GM21367 (cell line): ENCODE data around the gene UTP14A.

Source experiments
- ATAC-seq: cut with Tn5 transposase; IDR thresholded peaks from one replicate; pipeline ENCODE4 v1.9.1; 2021; ENCODE audit not compliant: unreplicated experiment

The UTP14A gene

GRCh38 chrX:129940721-129941120, 34.8 kb downstream of the UTP14A start:
- no peak for ATAC-seq

DNA sequence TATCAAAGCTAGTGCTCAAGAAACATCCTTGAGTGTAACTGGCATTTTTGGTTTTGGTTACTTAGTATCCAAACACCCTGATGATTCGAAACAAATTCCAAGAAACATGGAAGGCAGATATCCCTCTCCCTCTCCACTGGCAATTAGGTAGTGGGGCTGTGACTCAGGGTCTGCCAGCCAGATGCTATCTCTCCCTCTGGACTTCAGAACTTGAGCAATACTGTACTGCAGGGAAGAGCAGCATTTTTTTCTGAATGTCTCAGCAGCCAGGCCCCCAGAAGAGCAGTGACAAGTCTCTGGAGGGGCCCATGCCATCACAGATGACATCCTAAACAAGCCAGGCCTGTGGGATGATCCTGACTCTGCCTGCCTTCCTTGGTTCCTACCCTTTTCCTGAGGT, 39.2 kb downstream of the UTP14A start:
- ATAC-seq, result no peak

GRCh38 chrX:129953334-129953648, 47.3 kb downstream of the UTP14A start:
- no peak for ATAC-seq

- no peak for ATAC-seq
Observed at GRCh38 chrX:129953881-129954280, 47.9 kb downstream of the UTP14A start.

- ATAC-seq, result no peak
Observed at GRCh38 chrX:129954804-129955203, 48.8 kb downstream of the UTP14A start.

GRCh38 chrX:129955682-129956081, 49.7 kb downstream of the UTP14A start:
- ATAC-seq, result no peak

DNA sequence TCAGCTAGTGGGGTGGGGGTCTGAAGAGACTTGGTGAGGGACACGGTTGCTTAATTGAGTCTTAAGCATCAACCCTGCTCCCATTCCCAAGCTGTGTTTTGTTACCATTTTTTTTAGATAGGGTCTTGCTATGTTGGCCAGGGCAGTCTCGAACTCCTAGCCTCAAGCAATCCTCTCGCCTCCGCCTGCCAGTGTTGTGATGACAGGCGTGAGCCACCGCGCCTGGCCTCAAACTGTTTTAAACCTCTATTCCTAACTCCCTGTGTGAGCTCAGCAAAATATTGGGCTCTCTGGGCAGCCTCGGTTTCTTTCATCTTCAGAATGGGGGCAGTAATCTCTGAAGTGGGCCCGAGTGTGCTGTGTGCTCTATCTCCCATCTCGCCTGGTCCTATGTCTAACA, 50.2 kb downstream of the UTP14A start:
- no peak for ATAC-seq

- ATAC-seq, result no peak
Observed at GRCh38 chrX:129956765-129957164, 50.8 kb downstream of the UTP14A start.

- ATAC-seq, result peak; percentile 70
Observed at GRCh38 chrX:129957241-129958082, 51.5 kb downstream of the UTP14A start.

- no peak for ATAC-seq
Observed at GRCh38 chrX:129958083-129958465, 52.1 kb downstream of the UTP14A start.

GRCh38 chrX:129958814-129959492, 53.0 kb downstream of the UTP14A start:
- no peak for ATAC-seq

DNA sequence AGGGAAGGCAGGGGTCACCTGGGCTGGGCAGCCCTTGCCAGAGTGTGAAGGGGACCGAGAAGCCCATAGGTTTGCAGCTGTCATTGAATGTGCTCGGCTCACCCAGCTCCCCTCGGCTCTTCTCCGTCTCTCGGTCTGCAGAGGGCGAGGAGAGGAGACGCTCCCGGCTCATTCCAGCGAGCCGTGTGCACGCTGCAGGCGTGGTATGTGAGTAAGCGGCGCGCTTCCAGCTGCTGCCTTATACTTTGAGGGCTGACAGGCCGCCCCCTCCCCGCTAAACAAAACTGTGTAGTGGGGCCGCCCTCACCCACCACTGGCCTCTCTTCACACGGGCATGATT, 53.5 kb downstream of the UTP14A start:
- no peak for ATAC-seq

DNA sequence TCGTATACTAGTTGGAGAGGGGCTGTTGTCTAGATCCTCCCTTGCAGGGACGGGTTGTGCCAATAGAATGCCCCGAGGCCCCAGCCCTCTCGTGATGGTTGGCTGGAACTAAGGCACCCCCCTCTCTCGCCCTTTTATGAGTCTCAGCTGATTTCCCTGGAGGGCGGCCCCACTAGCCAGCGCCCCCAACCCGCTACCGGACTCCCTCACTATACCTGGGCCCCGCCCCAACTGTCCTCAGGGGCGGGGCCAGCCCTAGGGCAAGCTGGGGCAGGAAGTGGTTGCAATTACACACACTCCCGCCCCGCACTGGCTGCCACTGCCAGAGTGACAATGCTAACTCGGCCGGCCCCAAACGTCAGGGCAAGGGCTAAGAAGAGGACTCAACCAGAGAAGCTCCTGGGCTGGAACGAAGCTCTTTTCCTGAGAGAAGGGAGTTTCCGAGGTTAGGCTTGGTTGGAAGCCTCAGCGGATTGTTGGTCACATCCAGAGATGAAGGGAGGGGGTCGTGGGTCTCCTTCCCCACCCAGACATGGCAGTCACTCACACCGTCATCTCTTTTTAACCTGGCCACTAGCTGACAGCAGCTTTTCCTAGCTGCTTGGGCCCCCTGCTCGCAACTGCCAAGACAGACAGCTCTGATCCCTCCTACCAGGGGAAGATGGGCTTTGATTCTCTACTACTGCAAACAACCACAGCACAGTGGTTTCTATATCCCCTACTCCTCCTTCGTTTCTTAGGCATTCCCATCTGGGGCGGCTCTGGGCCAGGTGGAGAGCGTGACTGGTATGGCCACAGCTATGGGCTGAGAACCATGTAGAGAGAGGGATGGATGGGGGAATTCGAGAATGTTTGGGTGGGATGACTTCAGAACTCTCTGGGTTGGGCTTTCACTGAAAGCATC, 55.5 kb downstream of the UTP14A start:
- ATAC-seq, result peak; percentile 91

DNA sequence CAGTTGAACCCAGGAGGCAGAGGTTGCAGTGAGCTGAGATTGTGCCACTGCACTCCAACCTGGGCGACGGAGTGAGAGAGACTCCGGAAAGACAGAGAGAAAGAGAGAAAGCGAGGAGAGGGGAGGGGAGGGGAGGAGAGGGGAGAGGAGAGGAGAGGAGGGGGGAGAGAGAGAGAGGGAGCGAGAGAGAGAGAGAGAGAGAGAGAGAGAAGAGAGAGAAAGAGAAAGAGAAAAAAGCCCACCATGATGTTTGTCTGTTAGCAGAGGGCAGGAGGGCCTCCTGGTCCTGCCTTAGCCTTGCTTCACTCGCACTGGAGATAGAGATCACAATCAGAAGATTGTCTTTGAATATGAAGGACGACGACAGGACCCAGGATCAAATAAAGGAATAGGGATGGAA, 57.8 kb downstream of the UTP14A start:
- no peak for ATAC-seq

- no peak for ATAC-seq
Observed at GRCh38 chrX:129965166-129965565, 59.2 kb downstream of the UTP14A start.

DNA sequence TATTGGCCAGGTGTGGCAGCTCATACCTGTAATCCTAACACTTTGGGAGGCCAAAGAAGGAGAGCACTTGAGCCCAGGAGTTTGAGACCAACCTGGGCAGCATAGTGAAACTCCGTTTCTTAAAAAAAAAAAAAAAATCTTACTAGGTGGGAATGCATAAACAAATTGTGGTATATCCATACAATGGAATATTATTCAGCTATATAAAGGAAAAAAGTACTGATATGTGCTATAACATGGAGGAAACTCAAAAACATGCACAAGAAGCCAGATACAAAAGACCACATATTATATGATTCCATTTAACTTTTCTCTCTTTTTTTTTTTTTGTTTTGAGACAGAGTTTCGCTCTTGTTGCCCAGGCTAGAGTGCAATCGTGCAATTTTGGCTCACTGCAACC, 63.0 kb downstream of the UTP14A start:
- ATAC-seq, result no peak

DNA sequence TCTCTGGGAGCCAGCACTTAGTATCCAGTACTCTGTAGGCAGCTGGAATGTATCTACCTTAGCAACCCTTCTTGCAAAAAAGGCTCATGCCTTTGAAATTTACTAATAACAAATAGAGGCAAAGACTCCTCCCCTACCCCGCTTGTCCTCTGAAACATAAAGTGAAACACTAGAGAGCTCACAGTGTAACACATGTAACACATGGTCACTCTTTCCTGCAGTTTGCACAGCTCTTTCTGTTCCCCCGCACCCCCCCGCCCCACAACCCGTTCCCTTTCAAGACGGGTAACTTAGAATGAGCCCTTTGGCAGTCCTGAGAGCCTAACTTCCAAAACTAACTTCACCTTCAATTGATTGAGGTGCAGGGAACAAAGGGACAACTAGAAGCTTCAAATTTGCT, 70.5 kb downstream of the UTP14A start:
- no peak for ATAC-seq
